Measurements from ENCODE around the gene GTPBP1.

The GTPBP1 gene

GRCh38 chr22:38761202-38762162, 55.7 kb downstream of the GTPBP1 start:
- DNase-seq: no peak

- no peak for DNase-seq
Measured at GRCh38 chr22:38762551-38762983, 56.8 kb downstream of the GTPBP1 start.

- DNase-seq: peak; percentile 47 to 72
Measured at GRCh38 chr22:38766076-38766777, 60.5 kb downstream of the GTPBP1 start.

GRCh38 chr22:38767313-38767712, 61.6 kb downstream of the GTPBP1 start:
- DNase-seq: no peak

- no peak for DNase-seq
Measured at GRCh38 chr22:38768036-38768435, 62.3 kb downstream of the GTPBP1 start.

- DNase-seq: no peak
Measured at GRCh38 chr22:38770257-38770949, 64.7 kb downstream of the GTPBP1 start.

- no peak for DNase-seq
Measured at GRCh38 chr22:38772623-38772873, 66.8 kb downstream of the GTPBP1 start.

GRCh38 chr22:38773363-38773946, 67.7 kb downstream of the GTPBP1 start:
- DNase-seq: no peak

- DNase-seq: no peak
Measured at GRCh38 chr22:38774496-38775166, 68.9 kb downstream of the GTPBP1 start.

- no peak for DNase-seq
Measured at GRCh38 chr22:38775656-38776055, 69.9 kb downstream of the GTPBP1 start.

- no peak for DNase-seq
Measured at GRCh38 chr22:38776086-38776485, 70.3 kb downstream of the GTPBP1 start.

- peak in 1 of 2 donors; percentile 53 for DNase-seq
Measured at GRCh38 chr22:38777087-38777671, 71.4 kb downstream of the GTPBP1 start.

GRCh38 chr22:38781033-38781432, 75.3 kb downstream of the GTPBP1 start:
- no peak for DNase-seq

- peak in 1 of 2 donors; percentile 55 for DNase-seq
Measured at GRCh38 chr22:38782402-38783094, 76.8 kb downstream of the GTPBP1 start.

Measured in hippocampal formation (tissue), 2 donors.